ENCODE measurements around the gene MBOAT7.
A peak's percentile ranks its signal among the peaks of the same experiment; 100 is the strongest.

Gene MBOAT7

DNA sequence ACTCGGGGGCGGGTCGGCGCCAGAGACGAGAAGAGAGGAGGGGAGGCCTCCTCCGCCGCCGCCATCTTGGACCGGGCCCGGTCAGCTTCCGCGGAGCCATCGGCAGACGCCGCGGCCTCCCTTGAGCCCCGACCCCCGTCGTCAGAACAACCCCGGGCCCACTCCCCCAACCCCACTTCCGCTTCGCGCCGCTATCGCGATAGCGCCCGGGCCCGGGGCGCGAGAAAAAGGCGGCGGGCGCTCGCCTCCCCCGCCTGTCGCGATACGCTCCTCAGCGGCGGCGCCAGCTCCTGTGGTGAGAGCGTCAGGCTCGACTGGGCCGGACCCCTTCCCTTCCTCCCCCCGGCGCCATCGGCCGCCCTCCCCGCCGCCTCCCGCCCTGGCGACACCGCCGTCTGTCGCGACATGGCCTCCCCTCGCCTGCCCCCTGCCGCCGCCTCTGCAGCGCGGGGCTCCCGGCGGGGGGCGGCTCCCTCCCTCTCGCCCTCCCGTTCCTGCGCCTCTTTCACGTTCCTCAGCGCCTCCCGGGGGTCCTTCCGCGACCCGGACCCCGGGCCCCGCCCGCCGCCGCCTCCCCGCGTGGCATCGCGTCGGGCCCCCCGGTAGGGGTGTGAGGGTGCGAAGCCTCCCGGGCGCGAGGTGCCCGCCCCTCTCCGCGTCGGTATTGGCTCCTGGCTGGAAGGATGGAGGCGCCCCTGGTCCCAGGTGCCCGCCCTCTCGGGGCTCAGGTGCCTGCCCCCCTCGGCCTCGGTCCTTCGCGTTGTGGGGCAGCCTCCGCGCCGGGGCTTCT is 51.5 kb downstream of the MBOAT7 start, which contains the start of gene CNOT3:
Gene CNOT3, plus strand, starts transcription at position 64 of the 790 bp plus-strand sequence. CDS start 5,217 bp downstream, outside the sequence.
- DNase-seq = no peak

DNA sequence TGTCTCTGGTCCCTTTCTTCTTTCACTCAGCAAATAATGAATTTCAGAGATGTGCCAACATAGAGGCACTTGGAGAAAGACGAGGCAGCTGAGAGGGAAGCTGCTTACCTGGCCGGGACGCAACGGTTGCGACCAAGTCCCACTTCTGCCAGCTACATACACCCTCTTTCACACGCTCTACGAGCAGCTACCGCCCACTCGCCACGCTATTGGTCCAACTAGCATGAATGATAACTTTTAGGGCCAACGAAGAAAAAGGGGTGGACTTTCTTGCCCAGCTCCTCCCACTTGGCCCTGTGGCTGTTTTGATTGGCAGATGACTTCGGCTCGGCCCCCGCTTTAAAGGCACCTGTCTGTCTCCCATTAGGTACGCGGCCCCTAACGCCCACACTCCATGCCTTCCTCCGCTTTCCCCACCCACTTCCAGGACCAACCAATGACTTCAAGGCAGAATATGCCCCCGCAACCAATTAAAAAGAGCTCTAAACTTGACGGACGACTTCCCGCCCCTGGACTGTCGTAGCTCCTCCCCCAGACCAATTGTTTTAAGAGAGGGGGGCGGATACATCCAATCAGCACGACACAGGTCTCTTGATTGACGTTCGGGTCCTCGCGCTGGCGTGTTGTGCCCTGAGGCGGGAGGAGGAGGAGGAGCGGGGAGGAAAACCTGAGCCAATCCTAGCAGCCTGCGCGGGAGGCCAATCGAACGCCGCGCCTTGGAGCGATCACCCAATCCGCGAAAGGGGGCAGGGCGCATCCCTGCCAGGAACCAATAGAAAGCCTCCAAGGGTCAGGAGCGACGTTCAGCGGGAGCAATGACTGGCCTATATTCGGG is 52.3 kb downstream of the MBOAT7 start:
- DNase-seq = peak; percentile 100

GRCh38 chr19:54136086-54136863 is 53.1 kb downstream of the MBOAT7 start:
- no peak for DNase-seq

DNA sequence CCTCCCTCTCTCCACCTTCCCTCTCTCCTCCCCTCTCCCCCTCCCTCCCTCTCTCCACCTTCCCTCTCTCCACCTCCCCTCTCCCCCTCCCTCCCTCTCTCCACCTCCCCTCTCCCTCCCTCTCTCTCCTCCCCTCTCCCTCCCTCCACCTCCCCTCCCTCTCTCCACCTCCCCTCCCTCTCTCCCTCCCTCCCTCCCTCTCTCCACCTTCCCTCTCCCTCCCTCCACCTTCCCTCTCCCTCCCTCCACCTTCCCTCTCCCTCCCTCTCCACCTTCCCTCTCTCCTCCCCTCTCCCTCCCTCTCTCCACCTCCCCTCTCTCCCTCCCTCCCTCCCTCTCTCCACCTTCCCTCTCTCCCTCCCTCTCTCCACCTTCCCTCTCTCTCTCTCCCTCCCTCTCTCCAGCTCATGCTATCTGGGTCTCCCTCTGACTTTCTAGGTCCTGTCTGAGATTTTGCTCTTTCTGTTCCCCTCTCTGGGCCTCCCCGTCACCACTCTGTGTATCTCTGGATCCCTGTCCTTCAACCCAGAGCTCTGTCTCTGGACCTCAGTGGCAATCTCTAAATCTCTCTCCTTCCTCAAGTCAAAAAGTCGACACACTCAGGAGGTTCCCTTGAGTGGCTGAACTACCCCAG is 55.3 kb downstream of the MBOAT7 start:
- DNase-seq = no peak

DNA sequence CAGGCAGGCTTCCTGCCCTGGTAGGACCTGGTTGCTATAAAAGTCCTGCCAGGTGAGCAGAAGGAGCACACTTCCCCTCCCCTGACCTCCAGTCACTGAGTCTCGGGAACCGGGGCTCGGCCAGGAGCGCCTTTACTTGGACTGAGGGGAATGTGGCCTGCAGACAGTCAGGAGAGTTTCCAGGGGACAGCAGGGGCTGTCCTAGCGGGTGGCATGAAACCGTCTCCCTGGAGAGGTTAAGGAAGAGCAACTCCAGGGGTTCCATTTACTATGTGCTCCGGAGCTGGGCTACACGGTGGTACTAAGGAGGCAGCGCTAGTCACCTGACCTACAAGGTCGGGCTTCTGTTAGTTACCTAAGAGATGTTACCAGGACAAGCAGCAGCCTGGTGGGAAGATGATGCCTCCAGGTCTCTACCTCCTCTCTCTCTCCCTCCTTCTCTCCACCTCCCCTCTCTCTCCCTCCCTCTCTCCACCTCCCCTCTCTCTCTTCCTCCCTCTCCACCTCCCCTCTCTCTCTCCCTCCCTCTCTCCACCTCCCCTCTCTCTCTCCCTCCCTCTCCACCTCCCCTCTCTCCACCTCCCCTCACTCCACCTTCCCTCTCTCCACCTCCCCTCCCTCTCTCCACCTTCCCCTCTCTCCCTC is 55.9 kb downstream of the MBOAT7 start:
- peak; percentile 75 for DNase-seq

GRCh38 chr19:54129617-54129996 is 59.8 kb downstream of the MBOAT7 start:
- no peak for DNase-seq

DNA sequence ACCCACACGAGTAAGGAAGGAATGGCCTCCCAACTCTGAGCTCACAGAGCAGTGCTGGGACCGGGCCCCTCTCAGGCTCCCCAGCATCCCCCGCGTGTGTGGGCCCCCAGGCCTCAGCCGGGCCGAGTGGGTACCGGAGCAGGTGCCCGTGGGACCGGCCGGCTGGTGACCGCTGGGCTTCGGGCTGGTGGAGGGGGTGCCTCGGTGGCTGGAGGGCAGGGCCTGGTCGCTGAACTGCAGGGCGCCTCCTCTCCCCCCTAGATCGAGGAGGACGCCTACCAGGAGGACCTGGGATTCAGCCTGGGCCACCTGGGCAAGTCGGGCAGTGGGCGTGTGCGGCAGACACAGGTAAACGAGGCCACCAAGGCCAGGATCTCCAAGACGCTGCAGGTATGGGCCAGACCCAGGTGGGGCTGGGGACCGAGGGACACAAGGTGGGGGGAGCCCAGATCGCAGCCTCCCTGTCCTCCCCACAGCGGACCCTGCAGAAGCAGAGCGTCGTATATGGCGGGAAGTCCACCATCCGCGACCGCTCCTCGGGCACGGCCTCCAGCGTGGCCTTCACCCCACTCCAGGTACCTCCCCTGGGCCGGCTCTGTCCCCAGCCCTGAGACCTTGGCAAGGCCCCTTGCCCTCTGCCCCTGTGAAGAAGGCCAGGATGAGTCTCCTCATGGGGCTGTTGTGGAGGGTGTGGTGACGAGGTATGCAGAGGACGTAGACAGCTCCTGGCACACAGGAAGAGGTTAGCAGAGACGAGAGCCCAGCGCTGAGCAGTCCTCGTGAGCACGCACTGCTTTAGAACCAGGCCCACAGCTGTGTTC is 60.4 kb downstream of the MBOAT7 start:
- no peak for DNase-seq

GRCh38 chr19:54128441-54128725 is 61.0 kb downstream of the MBOAT7 start:
- no peak for DNase-seq

GRCh38 chr19:54127688-54128440 is 61.5 kb downstream of the MBOAT7 start:
- DNase-seq = no peak

DNA sequence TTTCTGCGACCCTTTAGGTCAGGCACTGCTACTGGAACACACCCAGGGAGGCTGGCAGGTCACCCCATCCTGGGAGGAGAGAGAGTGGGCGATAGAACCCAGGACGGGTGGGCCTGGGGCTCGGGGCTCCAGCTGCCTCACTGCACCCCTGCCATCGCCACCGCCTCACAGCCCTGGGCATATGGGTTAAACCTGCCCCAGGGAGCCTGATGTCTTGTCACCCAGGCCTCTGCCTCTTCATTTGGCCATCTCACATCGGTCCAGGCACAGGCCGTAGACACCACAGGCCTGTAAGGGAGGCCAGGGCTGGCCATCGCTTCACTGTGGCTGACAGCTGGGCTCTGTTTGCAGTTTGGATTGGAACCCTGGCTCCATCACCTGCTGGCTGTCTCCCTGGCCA is 63.7 kb downstream of the MBOAT7 start:
- DNase-seq = no peak

GRCh38 chr19:54124393-54124792 is 65.0 kb downstream of the MBOAT7 start:
- no peak for DNase-seq

DNA sequence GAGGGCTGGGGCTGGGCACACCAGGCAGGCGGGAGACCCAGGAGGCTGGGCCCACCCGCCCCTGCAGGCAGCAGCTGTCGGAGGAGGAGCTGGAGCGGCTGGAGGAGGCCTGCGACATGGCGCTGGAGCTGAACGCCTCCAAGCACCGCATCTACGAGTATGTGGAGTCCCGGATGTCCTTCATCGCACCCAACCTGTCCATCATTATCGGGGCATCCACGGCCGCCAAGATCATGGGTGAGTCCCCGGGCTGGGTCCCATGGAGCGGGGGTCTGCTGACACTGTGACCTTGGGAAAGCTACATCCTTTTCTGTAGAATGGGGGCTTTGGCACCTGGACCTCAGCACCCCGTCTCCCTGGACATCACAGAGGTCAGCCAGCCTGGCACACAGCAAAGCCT is 65.7 kb downstream of the MBOAT7 start:
- DNase-seq = no peak

Measured in NCI-H510A (cell line).